K562 (cell line): ENCODE measurements around the gene MATR3. TPM values are rescaled to one million over a fixed set of nuclear protein-coding genes. Genes with fewer than 3 reads are reported as not detected.

ENCODE experiments used
- ATAC-seq: fragments of 200-7000 bp; cut with Tn5 transposase; 3 replicates; pipeline ENCODE4 v1.9.1; 2020; ENCODE audit warnings: moderate library complexity
- BruUV-seq: library from RNA; stranded (reverse); fragments of 400-500 nt; replicated peaks from 2 replicates; lab custom pipeline; 2021; lab: Mats Ljungman, UMichigan
- CTCF ChIA-PET: fragments of 300-600 bp; formaldehyde crosslinking; extraction: SDS; loops from one replicate; lab custom pipeline; 2021; ENCODE audit warnings: low intra/inter-chr PET ratio; lab: Yijun Ruan, JAX
- POLR2A ChIA-PET: fragments of 300-600, 350-650 bp; sonication (Branson Sonifier 250); formaldehyde crosslinking; extraction: SDS; loops from one replicate; lab custom pipeline; 2021; ENCODE audit warnings: antibody characterized with exemption, inconsistent platforms; lab: Yijun Ruan, JAX
- DNase-seq, 4 experiments: peaks; one replicate each; pipeline versions ENCODE4 v3.0.0 to v3.0.0-alpha.2; 2011 to 2018; ENCODE audit warnings: low spot score in 3 of 4, mixed read lengths in 3 of 4; ENCODE audit errors: extremely low read depth in 1 of 4
- FAIRE-seq: peaks from 2 replicates; lab custom pipeline; 2011; peaks lifted over from hg19 to GRCh38; lab: Jason Lieb, UNC
- H2AFZ ChIP-seq: 2 replicates; pipeline ENCODE4 v1.6.0; 2011; ENCODE audit warnings: low read depth, low read length, control low read depth, inconsistent platforms
- H3K27ac ChIP-seq: fragments of 200-600 bp; 3 replicates; pipeline ENCODE4 v1.8.0; 2011; ENCODE audit warnings: low read depth, mild to moderate bottlenecking, control low read depth, inconsistent platforms, low read length, moderate library complexity, mixed read lengths; ENCODE audit errors: extremely low read depth
- H3K27me3 ChIP-seq, 2 experiments: fragments of 300-600 bp in 1 of 2; 2 replicates in 1 of 2; 3 replicates in 1 of 2; pipeline versions ENCODE4 v1.6.0 to v1.8.0; 2011; ENCODE audit warnings: inconsistent platforms in 2 of 2, low read length in 2 of 2, mild to moderate bottlenecking in 1 of 2, mixed read lengths in 1 of 2, moderate library complexity in 1 of 2; ENCODE audit not compliant: control insufficient read depth in 2 of 2, insufficient read depth in 2 of 2
- H3K36me3 ChIP-seq: fragments of 300-600 bp; 3 replicates; pipeline ENCODE4 v1.8.0; 2011; ENCODE audit warnings: mild to moderate bottlenecking, low read length, inconsistent platforms; ENCODE audit not compliant: control insufficient read depth, insufficient read depth
- H3K4me1 ChIP-seq, 2 experiments: fragments of 200-600 bp in 1 of 2; replicated peaks in 1 of 2; 2 replicates in 1 of 2; 3 replicates in 1 of 2; pipeline versions ENCODE4 v1.5.1 to v1.8.0; 2011; ENCODE audit warnings: inconsistent platforms in 2 of 2, low read length in 2 of 2, mild to moderate bottlenecking in 1 of 2, mixed read lengths in 1 of 2, moderate library complexity in 1 of 2; ENCODE audit not compliant: control insufficient read depth in 2 of 2, insufficient read depth in 2 of 2
- H3K4me2 ChIP-seq: 2 replicates; pipeline ENCODE4 v1.6.1; 2011; ENCODE audit warnings: low read length, control low read depth, inconsistent platforms, mixed read lengths; ENCODE audit not compliant: insufficient read depth
- H3K4me3 ChIP-seq: fragments of 200-600 bp; sonication (generic), shearing (Covaris generic); 2 replicates; pipeline ENCODE4 v1.5.1; 2016; ENCODE audit warnings: control low read depth, inconsistent platforms
- H3K79me2 ChIP-seq: fragments of 200-600 bp; 3 replicates; pipeline ENCODE4 v1.8.0; 2011; ENCODE audit warnings: low read length, inconsistent platforms; ENCODE audit not compliant: control insufficient read depth, insufficient read depth
- H3K9ac ChIP-seq, 2 experiments: 2 replicates each; pipeline versions ENCODE4 v1.6.0 to v1.6.1; 2011; ENCODE audit warnings: low read depth in 2 of 2, low read length in 2 of 2, control low read depth in 1 of 2, inconsistent platforms in 1 of 2, mild to moderate bottlenecking in 1 of 2, mixed read lengths in 1 of 2; ENCODE audit not compliant: insufficient read depth in 1 of 2
- H3K9me1 ChIP-seq: one replicate; pipeline ENCODE4 v1.6.0; 2011; ENCODE audit warnings: inconsistent platforms, mild to moderate bottlenecking, low read length, moderate library complexity; ENCODE audit not compliant: control insufficient read depth, insufficient read depth
- H3K9me3 ChIP-seq: replicated peaks from 2 replicates; pipeline ENCODE4 v1.5.1; 2011; ENCODE audit warnings: low read depth, low read length, inconsistent platforms; ENCODE audit not compliant: control insufficient read depth, insufficient read depth
- H4K20me1 ChIP-seq: replicated peaks from 2 replicates; pipeline ENCODE4 v1.6.1; 2011; ENCODE audit warnings: low read length, inconsistent platforms, mixed read lengths; ENCODE audit not compliant: control insufficient read depth, insufficient read depth
- BHLHE40 ChIP-seq: IDR thresholded peaks from 2 replicates; pipeline ENCODE4 v1.6.1; 2011; ENCODE audit warnings: low read length, improper control_type of control experiment
- BRD4 ChIP-seq: fragments of 200-600 bp; sonication (generic); IDR thresholded peaks from 2 replicates; pipeline ENCODE4 v1.6.1; 2017; ENCODE audit warnings: inconsistent platforms
- CAMTA2 ChIP-seq: fragments of 250-450 bp; sonication (Bioruptor Pico); conservative IDR thresholded peaks from 2 replicates; pipeline ENCODE4 v1.5.1; 2022
- CSDE1 ChIP-seq, 2 experiments: fragments of 450-650 bp; IDR thresholded peaks; 2 replicates each; pipeline ENCODE4 v1.6.1; 2016; ENCODE audit warnings: mild to moderate bottlenecking in 1 of 2
- EGR1 ChIP-seq: fragments of 450-650 bp; conservative IDR thresholded peaks from 2 replicates; pipeline ENCODE4 v1.6.1; 2017; ENCODE audit warnings: mild to moderate bottlenecking
- GABPA ChIP-seq: fragments of 200-800 bp; sonication (Bioruptor generic); conservative IDR thresholded peaks from 2 replicates; pipeline ENCODE4 v1.6.1; 2016; ENCODE audit warnings: low read depth, missing genetic modification characterization, missing compliant biosample characterization
- HDAC2 ChIP-seq: fragments of 450-650 bp; IDR thresholded peaks from 2 replicates; pipeline ENCODE4 v1.6.1; 2016; ENCODE audit warnings: mild to moderate bottlenecking
- HNRNPK ChIP-seq: fragments of 200-400 bp; formaldehyde crosslinking; IDR thresholded peaks from one replicate; pipeline ENCODE4 v1.6.1; 2018; ENCODE audit warnings: mild to moderate bottlenecking, low read depth, low read length; ENCODE audit not compliant: poor library complexity, severe bottlenecking
- HNRNPL ChIP-seq: fragments of 200-400 bp; formaldehyde crosslinking; IDR thresholded peaks from 2 replicates; pipeline ENCODE4 v1.6.1; 2017; ENCODE audit warnings: low read depth, mild to moderate bottlenecking, low read length
- KLF1 ChIP-seq: fragments of 450-650 bp; IDR thresholded peaks from 2 replicates; pipeline ENCODE4 v1.6.1; 2016; ENCODE audit warnings: missing genetic modification characterization, missing compliant biosample characterization
- MED1 ChIP-seq: sonication (generic); formaldehyde crosslinking; IDR thresholded peaks from 2 replicates; pipeline ENCODE4 v1.8.1; 2023; ENCODE audit warnings: missing genetic modification reagents, borderline replicate concordance
- NUFIP1 ChIP-seq: fragments of 450-650 bp; IDR thresholded peaks from 2 replicates; pipeline ENCODE4 v1.6.1; 2018; ENCODE audit not compliant: partially characterized antibody
- PRPF4 ChIP-seq: fragments of 200-400 bp; formaldehyde crosslinking; IDR thresholded peaks from one replicate; pipeline ENCODE4 v1.6.1; 2017; ENCODE audit warnings: low read length, low read depth, mild to moderate bottlenecking; ENCODE audit not compliant: insufficient read depth, poor library complexity, severe bottlenecking
- RBM22 ChIP-seq: fragments of 200-400 bp; formaldehyde crosslinking; IDR thresholded peaks from 2 replicates; pipeline ENCODE4 v1.6.1; 2018; ENCODE audit warnings: low read length, low read depth; ENCODE audit not compliant: poor library complexity, severe bottlenecking
- TAL1 ChIP-seq: fragments of 450-650 bp; IDR thresholded peaks from 2 replicates; pipeline ENCODE4 v1.6.1; 2016; ENCODE audit warnings: mild to moderate bottlenecking
- TCF7 ChIP-seq: sonication (generic); IDR thresholded peaks from 2 replicates; pipeline ENCODE4 v1.6.1; 2016; ENCODE audit warnings: antibody characterized with exemption, borderline replicate concordance
- ZNF79 ChIP-seq: fragments of 250-450 bp; sonication (Bioruptor Pico); IDR thresholded peaks from 2 replicates; pipeline ENCODE4 v1.4.0; 2020; ENCODE audit warnings: low read depth, mild to moderate bottlenecking, moderate library complexity
- WGBS: fragments of 100-300 bp; shearing (Covaris generic); methylation state at CpG from one replicate; pipeline ENCODE4 v1.1.6; 2016; ENCODE audit warnings: low coverage, mixed read lengths; ENCODE audit not compliant: insufficient coverage; ENCODE audit errors: missing lambda C conversion rate; 5-methylcytosine and 5-hydroxymethylcytosine counted together
- in situ Hi-C: fragments of 300-500 bp; cut with MboI; formaldehyde crosslinking; loops from 4 replicates; pipeline ENCODE4 v1.15.0; 2018; ENCODE audit warnings: inconsistent platforms, mixed read lengths
- intact Hi-C: fragments of 100-400 bp; cut with micrococcal nuclease; formaldehyde crosslinking; loops from 2 replicates; pipeline ENCODE4 v1.14.2; 2022
- polyA plus RNA-seq, 8 experiments: library from polyadenylated mRNA; depleted of rRNA in 4 of 8; stranded (reverse) in 5 of 8; unstranded in 3 of 8; fragments of >200 nt; fragmentation: Nextera tagmentation in 2 of 8; fragmentation: Illumina TruSeq in 1 of 8; extraction: Ambion mirVana in 2 of 8; extraction: Trizol in 1 of 8; gene quantifications; 2 replicates each; pipeline versions ENCODE4 v1.2.1 to v1.2.3, GENCODE V29; 2011 to 2014; ENCODE audit warnings: inconsistent platforms in 1 of 8, missing spikeins in 1 of 8
- total RNA-seq, 7 experiments: library from RNA; depleted of rRNA in 6 of 7; stranded (reverse); fragments of >200 nt in 6 of 7; fragmentation: Illumina TruSeq in 2 of 7; extraction: Trizol in 2 of 7; gene quantifications; 2 replicates each; pipeline versions ENCODE4 v1.2.1 to v1.2.3, GENCODE V29; 2011 to 2021; ENCODE audit warnings: low replicate concordance in 1 of 7
- TF ChIP-seq, protein P1 (sequence below): conservative IDR thresholded peaks from 2 replicates; pipeline ENCODE4 v1.6.1; 2011; ENCODE audit warnings: low read depth, mild to moderate bottlenecking, low read length; ENCODE audit not compliant: control insufficient read depth
- TF ChIP-seq, protein P2 (sequence below): fragments of 250-450 bp; sonication (Bioruptor Pico); IDR thresholded peaks from 2 replicates; pipeline ENCODE4 v1.4.0; 2020
- TF ChIP-seq, protein P3 (sequence below): fragments of 450-650 bp; formaldehyde crosslinking; conservative IDR thresholded peaks from 2 replicates; pipeline ENCODE4 v1.4.0; 2022; ENCODE audit warnings: mild to moderate bottlenecking, missing genetic modification characterization

The MATR3 gene
- total and polyA plus RNA-seq, 9 of the 15 experiments (the other 6 are each of a cell fraction or from before 2014, with no cell fraction given), result 150 to 425 (median 263) TPM

DNA sequence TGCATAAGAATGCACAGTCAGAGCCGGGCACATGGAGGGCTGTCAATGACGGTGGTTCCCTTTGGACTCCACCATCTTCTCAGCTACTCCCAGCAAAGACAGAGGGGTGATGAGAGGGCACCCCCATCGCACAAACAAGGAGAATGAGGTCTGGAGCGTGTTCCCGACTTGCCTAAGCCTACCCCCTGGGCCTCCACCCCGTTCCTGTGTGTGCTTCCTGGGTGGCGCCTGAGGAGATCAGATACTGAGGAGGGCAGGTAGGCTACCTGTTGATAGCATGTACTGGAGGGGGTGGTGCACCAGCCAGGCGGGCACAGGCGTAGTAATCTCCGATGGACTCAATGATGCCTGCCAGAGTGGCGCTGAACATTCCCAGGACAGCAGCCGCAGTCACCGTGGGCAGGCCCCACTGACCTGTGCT, 85.4 kb downstream of the MATR3 start:
- Histone ChIP-seq H3K79me2 (no peaks in the 10 kb centered on the region), H4K20me1 (no peaks in the 10 kb centered on the region), H3K9me1 (no peaks in the 10 kb centered on the region), H3K4me3 (no peak overlapping the region), H3K4me1 (peaks cover 18 to 47% of the 10 kb centered on the region in 2 experiments; a peak in 4 of 5 replicates), H3K36me3 (no peaks in the 10 kb centered on the region), H2AFZ (no peak overlapping the region), H3K27ac (no peak overlapping the region), H3K27me3 (no peaks in the 10 kb centered on the region), H3K4me2 (no peak overlapping the region), H3K9ac (peak overlapping the region in 1 of 2 experiments; percentile 41; a peak in 2 of 4 replicates), H3K9me3 (no peaks in the 10 kb centered on the region)
- ATAC-seq (no peak), FAIRE-seq (no peak), DNase-seq (peak in 1 of 4 experiments; percentile 4)
- ChIA-PET POLR2A (interaction anchor here (1.0 kb wide), 1 partner anchor 249 kb away, joined by 3 read pairs; no protein-coding TSS in a partner anchor), CTCF (no interaction called here)
- BruUV-seq, result no TSS peak
- WGBS, result 64% methylated on average over 13 of the region's 13 CpGs
- in situ Hi-C loops, result no loop called here
- TF ChIP-seq CSDE1 (IDR thresholded peaks at IDR 0.05) (no peak), PRPF4 (no peak), MED1 (CRISPR knock-in tag) (no peak), CAMTA2 (CRISPR knock-in tag) (no peak), HNRNPL (no peak), EGR1 (no peak), NUFIP1 (no peak), BRD4 (no peak), TCF7 (no peak), TAL1 (no peak), ZNF79 (CRISPR knock-in tag) (no peak), HDAC2 (no peak), RBM22 (no peak), KLF1 (tag) (no peak), HNRNPK (no peak), BHLHE40 (no peak), GABPA (tag) (no peak)
- TF ChIP-seq, protein P1, sequence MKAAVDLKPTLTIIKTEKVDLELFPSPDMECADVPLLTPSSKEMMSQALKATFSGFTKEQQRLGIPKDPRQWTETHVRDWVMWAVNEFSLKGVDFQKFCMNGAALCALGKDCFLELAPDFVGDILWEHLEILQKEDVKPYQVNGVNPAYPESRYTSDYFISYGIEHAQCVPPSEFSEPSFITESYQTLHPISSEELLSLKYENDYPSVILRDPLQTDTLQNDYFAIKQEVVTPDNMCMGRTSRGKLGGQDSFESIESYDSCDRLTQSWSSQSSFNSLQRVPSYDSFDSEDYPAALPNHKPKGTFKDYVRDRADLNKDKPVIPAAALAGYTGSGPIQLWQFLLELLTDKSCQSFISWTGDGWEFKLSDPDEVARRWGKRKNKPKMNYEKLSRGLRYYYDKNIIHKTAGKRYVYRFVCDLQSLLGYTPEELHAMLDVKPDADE, result no peak
- TF ChIP-seq, protein P2, sequence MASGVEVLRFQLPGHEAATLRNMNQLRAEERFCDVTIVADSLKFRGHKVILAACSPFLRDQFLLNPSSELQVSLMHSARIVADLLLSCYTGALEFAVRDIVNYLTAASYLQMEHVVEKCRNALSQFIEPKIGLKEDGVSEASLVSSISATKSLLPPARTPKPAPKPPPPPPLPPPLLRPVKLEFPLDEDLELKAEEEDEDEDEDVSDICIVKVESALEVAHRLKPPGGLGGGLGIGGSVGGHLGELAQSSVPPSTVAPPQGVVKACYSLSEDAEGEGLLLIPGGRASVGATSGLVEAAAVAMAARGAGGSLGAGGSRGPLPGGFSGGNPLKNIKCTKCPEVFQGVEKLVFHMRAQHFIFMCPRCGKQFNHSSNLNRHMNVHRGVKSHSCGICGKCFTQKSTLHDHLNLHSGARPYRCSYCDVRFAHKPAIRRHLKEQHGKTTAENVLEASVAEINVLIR, result no peak
- TF ChIP-seq, protein P3, sequence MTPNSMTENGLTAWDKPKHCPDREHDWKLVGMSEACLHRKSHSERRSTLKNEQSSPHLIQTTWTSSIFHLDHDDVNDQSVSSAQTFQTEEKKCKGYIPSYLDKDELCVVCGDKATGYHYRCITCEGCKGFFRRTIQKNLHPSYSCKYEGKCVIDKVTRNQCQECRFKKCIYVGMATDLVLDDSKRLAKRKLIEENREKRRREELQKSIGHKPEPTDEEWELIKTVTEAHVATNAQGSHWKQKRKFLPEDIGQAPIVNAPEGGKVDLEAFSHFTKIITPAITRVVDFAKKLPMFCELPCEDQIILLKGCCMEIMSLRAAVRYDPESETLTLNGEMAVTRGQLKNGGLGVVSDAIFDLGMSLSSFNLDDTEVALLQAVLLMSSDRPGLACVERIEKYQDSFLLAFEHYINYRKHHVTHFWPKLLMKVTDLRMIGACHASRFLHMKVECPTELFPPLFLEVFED (CRISPR knock-in tag), result no peak
- intact Hi-C loops, result no loop called here
